Mesodermal cell (in vitro differentiated cells): ENCODE results near the gene TP53I11.

Source experiments
- H3K27ac ChIP-seq: 2 replicates; pipeline ENCODE4 v1.7.0; 2013; ENCODE audit warnings: mild to moderate bottlenecking, low read depth, low read length, moderate library complexity; ENCODE audit not compliant: severe bottlenecking
- H3K36me3 ChIP-seq: 2 replicates; pipeline ENCODE4 v1.7.1; 2013; ENCODE audit warnings: mild to moderate bottlenecking, low read length, moderate library complexity; ENCODE audit not compliant: control insufficient read depth, insufficient read depth
- H3K4me1 ChIP-seq: one replicate; pipeline ENCODE4 v1.7.1; 2013; ENCODE audit warnings: mild to moderate bottlenecking, low read length; ENCODE audit not compliant: insufficient read depth, control insufficient read depth, poor library complexity, severe bottlenecking
- H3K4me3 ChIP-seq: 2 replicates; pipeline ENCODE4 v1.7.0; 2013; ENCODE audit warnings: low read length, control low read depth, mild to moderate bottlenecking; ENCODE audit not compliant: insufficient read depth, poor library complexity, severe bottlenecking; ENCODE audit errors: extremely low read depth
- H3K9me3 ChIP-seq: 2 replicates; pipeline ENCODE4 v1.7.1; 2013; ENCODE audit warnings: mild to moderate bottlenecking, low read length, moderate library complexity; ENCODE audit not compliant: control insufficient read depth
- WGBS, 2 experiments: methylation state at CpG; one replicate each; pipeline ENCODE4 v1.1.5; 2013; ENCODE audit warnings: missing lambda C conversion rate in 2 of 2; ENCODE audit not compliant: insufficient coverage in 2 of 2; 5-methylcytosine and 5-hydroxymethylcytosine counted together

The TP53I11 gene

DNA sequence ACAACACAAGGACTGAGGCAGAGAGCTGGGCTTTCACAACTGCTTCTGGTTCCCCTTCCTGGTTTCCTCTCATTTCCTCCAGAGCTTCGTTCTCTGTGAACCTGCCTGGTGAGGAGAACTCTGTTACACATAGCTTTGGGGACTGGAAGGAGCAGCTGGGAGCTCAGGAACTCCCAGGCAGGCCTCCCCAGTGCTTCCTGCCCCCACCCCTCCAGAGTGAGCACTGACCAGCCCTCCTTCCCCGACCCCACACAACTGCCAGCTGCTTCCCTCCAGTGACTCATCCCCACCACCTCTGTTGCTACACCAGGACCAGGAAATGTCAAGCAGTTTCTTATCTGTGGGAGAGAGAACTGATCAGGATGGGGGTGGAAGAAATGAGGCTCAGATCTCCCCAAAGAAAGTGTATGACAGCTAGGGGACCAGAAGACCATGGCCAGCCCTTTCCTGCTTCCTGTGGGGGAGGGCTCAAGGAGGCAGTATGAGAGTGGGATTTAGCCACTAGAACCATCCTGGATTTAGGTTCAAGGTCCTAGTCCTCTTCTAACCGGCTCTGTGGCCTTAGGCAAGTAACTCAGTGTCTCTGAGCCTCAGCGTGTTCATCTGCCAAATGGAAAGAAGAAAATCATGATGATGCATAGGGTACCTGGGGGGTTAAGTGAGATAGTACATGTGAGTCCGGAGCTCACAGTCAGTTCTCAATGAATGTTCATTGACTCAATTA, 4.5 kb upstream of the TP53I11 start:
- no peak overlapping the region for H3K4me3 ChIP-seq
- H3K27ac ChIP-seq: peak overlapping the region; percentile 74
- WGBS, 2 experiments: 44 to 55% methylated on average over 4 of the region's 5 CpGs
- no peaks in the 10 kb centered on the region for H3K36me3 ChIP-seq
- peaks cover 69% of the 10 kb centered on the region for H3K4me1 ChIP-seq
- no peaks in the 10 kb centered on the region for H3K9me3 ChIP-seq

DNA sequence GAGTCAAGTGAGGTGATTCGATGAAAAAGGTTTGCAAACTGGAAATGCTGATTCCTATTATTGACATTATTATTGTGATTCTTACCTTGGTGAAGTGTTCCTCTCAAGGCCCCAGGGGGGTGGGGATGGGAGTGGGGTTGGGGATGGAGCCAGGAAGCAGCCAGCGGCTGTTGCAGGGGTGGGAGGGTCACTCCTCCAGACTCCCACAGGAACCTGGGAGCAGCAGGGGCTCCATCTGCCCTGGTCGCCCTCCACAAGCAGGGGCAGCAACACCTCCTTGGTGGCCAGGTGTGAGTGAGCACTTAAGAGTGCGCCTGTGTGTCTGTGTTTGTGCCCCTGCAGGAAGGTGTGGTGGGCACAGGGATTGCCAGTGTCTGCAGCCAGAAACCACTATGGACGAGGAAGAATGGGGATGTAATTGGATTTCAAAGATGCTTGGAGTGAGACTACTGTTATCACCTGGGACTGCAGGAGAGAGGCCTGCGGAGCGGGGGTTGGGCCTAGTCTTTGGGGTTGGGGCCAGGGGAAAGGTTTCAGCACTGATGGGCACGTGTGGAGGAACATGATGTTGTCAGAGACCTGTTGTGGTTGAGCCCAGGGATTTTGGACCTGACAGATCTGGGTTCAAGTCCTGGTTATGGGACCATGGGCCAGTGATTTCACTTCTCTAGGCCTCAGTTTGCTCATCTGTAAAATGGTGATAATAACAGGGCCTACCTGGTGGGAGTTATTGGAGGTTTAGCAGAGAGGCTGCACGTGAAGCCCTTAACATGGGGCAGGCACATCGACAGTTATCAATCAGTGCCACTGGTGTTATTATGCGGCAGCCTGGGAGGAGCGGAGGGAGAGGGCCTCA, 3.6 kb upstream of the TP53I11 start:
- WGBS, 2 experiments: 50 to 57% methylated on average over 9 to 10 of the region's 12 CpGs
- no peaks in the 10 kb centered on the region for H3K36me3 ChIP-seq
- H3K4me3 ChIP-seq: no peak overlapping the region
- H3K27ac ChIP-seq: peak overlapping the region; percentile 74
- H3K4me1 ChIP-seq: peaks cover 64% of the 10 kb centered on the region
- H3K9me3 ChIP-seq: no peaks in the 10 kb centered on the region

DNA sequence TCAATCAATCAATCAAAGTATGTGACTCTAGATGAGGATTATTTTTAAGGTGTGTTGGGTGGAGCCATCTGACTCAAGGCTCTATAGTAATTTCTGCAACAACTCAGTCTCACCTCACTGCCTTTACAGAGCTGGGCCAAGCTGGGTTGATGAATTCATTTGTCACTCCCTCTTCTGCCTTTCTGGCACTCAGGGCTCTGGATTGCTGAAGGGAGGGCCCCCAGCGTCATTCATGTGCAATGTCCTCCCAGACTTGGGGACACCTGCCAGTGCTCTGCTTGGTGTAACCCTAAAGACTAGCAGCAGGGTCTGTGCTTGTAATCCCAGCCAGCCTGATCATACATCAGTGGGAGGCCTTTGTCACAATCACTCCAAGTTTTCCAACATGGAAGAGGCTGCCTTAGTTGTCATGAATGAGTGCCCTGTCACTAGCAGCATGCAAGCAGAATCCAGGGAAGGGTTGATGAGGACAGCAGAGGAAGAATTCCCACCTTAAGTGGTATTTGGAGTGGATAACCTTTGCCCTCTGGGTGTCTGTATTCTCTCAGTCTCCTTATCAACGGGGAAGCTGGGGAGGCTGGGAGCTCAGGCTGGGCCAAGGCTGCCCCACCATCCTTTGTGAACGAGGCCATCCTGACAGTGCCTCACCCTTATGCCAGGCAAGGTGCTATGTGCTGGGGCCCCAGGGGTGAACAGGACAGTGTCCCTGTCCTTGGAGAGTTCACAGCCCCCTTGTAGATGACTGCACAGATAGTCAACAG, 2.0 kb upstream of the TP53I11 start:
- no peak overlapping the region for H3K4me3 ChIP-seq
- peak overlapping the region; percentile 43 for H3K27ac ChIP-seq
- H3K36me3 ChIP-seq: peaks cover 7% of the 10 kb centered on the region
- WGBS, 2 experiments: 63 to 64% methylated on average over 2 to 3 of the region's 3 CpGs
- H3K9me3 ChIP-seq: no peaks in the 10 kb centered on the region
- peaks cover 57% of the 10 kb centered on the region for H3K4me1 ChIP-seq

GRCh38 chr11:44952082-44952481, 1.4 kb upstream of the TP53I11 start:
- Histone ChIP-seq H3K27ac (no peak overlapping the region), H3K9me3 (no peaks in the 10 kb centered on the region), H3K4me1 (peaks cover 53% of the 10 kb centered on the region), H3K36me3 (peaks cover 11% of the 10 kb centered on the region), H3K4me3 (no peak overlapping the region)
- 30 to 80% methylated on average over 1 to 2 of the region's 2 CpGs for WGBS, 2 experiments

DNA sequence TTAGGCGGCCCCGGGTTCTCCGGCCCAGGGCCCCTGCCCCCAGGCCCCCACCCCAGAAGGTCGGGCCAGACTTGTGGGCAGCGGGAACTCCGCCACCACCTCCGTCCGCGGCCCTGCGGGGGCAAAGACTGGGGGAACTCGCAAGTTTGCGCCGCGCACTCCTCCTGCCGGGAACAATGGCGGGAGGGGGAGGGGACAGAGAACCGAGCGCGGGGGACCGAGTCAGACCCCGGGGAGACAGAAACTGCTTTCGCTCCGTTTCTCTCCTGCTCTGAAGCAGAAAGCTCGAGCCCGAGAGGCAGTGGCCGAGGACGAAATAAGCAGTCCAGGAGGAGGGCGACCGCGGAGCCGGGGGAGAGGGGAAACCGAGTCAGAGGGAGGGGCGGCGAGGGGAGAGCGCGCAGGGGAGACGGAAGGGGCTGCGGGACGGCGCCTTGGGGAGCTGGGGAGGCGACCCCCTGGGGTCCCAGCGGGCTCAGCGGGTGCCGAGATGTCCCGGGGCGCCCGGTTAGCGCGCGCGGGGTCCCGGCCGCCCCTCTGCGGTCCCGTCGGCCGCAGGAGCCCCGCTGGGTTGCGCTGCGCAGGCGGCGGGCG, 555 bp downstream of the TP53I11 start:
- Histone ChIP-seq H3K27ac (peak overlapping the region; percentile 67), H3K36me3 (peaks cover 29% of the 10 kb centered on the region), H3K9me3 (no peaks in the 10 kb centered on the region), H3K4me3 (peak overlapping the region; percentile 93), H3K4me1 (peaks cover 42% of the 10 kb centered on the region)
- 0 to 1% methylated on average over 51 to 57 of the region's 63 CpGs for WGBS, 2 experiments

- 2% methylated on average over 33 to 34 of the region's 57 CpGs for WGBS, 2 experiments
- H3K4me1 ChIP-seq: peaks cover 40% of the 10 kb centered on the region
- peak overlapping the region; percentile 67 for H3K27ac ChIP-seq
Measured at GRCh38 chr11:44949160-44950030, 1.3 kb downstream of the TP53I11 start.

GRCh38 chr11:44948155-44948554, 2.5 kb downstream of the TP53I11 start:
- no peak overlapping the region for H3K4me3 ChIP-seq
- H3K27ac ChIP-seq: no peak overlapping the region
- peaks cover 28% of the 10 kb centered on the region for H3K4me1 ChIP-seq
- peaks cover 47% of the 10 kb centered on the region for H3K36me3 ChIP-seq
- 90 to 100% methylated on average over 2 to 3 of the region's 3 CpGs for WGBS, 2 experiments
- no peaks in the 10 kb centered on the region for H3K9me3 ChIP-seq

More at GRCh38 chr11:44949160-44950030, 1.3 kb downstream of the TP53I11 start:
- no peaks in the 10 kb centered on the region for H3K9me3 ChIP-seq
- peaks cover 35% of the 10 kb centered on the region for H3K36me3 ChIP-seq
- peak overlapping the region; percentile 93 for H3K4me3 ChIP-seq

- no peaks in the 10 kb centered on the region for H3K9me3 ChIP-seq
- H3K4me1 ChIP-seq: peaks cover 17% of the 10 kb centered on the region
- no peak overlapping the region for H3K4me3 ChIP-seq
- peaks cover 53% of the 10 kb centered on the region for H3K36me3 ChIP-seq
- WGBS, 2 experiments: 66 to 73% methylated on average over 5 to 6 of the region's 9 CpGs
- no peak overlapping the region for H3K27ac ChIP-seq
Measured at GRCh38 chr11:44947114-44947513, 3.6 kb downstream of the TP53I11 start.

DNA sequence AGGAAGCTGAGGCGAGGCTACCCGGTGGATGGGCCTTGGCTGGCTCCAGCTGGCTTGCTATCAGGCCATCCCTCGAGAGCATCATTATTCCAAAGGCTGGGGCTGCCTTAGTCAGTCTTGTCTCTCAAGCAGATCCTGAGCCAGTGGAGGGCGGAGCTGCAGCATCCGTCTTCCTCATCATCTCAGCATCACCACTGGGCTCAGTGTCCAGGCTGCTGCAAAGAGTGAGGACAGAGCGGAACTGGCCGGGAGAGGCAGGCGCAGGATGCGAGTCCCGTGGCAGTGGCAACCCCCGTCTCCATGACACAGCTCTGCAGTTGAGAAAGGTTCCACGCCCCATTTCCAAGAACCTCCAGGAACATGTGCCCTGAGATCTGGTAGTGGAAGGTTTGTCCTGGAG, 4.4 kb downstream of the TP53I11 start:
- H3K4me1 ChIP-seq: peaks cover 15% of the 10 kb centered on the region
- H3K9me3 ChIP-seq: no peaks in the 10 kb centered on the region
- H3K4me3 ChIP-seq: no peak overlapping the region
- 87 to 96% methylated on average over 11 to 12 of the region's 12 CpGs for WGBS, 2 experiments
- peaks cover 61% of the 10 kb centered on the region for H3K36me3 ChIP-seq
- H3K27ac ChIP-seq: no peak overlapping the region
